ENCODE measurements around the gene GAS7. TPM values are rescaled to one million over a fixed set of nuclear protein-coding genes. Genes with fewer than 3 reads are reported as not detected.

GAS7 gene
- total and polyA plus RNA-seq, 9 of the 15 experiments (the other 6 are each of a cell fraction or from before 2014, with no cell fraction given) = 0.11 to 0.33 TPM; not detected in 7

- Histone ChIP-seq H3K4me1 (replicated peaks in 1 of 2; ENCODE audit: control insufficient read depth in 2 of 2, insufficient read depth in 2 of 2, low read length in 2 of 2) (no peaks in the 10 kb centered on the region), H4K20me1 (replicated peaks; ENCODE audit: control insufficient read depth, insufficient read depth, low read length) (no peaks in the 10 kb centered on the region), H3K9me3 (replicated peaks; ENCODE audit: control insufficient read depth, insufficient read depth, low read depth, low read length) (no peaks in the 10 kb centered on the region), H3K27me3 (ENCODE audit: control insufficient read depth in 2 of 2, insufficient read depth in 2 of 2, low read length in 2 of 2) (peaks cover 0 to 4% of the 10 kb centered on the region in 2 experiments; a peak in 1 of 5 replicates), H3K4me2 (ENCODE audit: insufficient read depth, low read length) (no peak overlapping the region), H3K4me3 (no peak overlapping the region), H3K9ac (ENCODE audit: insufficient read depth in 1 of 2, low read depth in 2 of 2, low read length in 2 of 2) (no peak overlapping the region), H2AFZ (ENCODE audit: low read depth, low read length) (no peak overlapping the region), H3K36me3 (ENCODE audit: control insufficient read depth, insufficient read depth, low read length) (no peaks in the 10 kb centered on the region), H3K79me2 (ENCODE audit: control insufficient read depth, insufficient read depth, low read length) (no peaks in the 10 kb centered on the region), H3K27ac (ENCODE audit: extremely low read depth, low read depth, low read length) (no peak overlapping the region), H3K9me1 (ENCODE audit: control insufficient read depth, insufficient read depth, low read length) (no peaks in the 10 kb centered on the region)
- no peak for DNase-seq (ENCODE audit: extremely low read depth in 1 of 4, low spot score in 3 of 4)
- ATAC-seq = no peak
- in situ Hi-C loops (cut with MboI) (no loop called here), intact Hi-C loops (cut with micrococcal nuclease) (no loop called here)
- POLR2A ChIA-PET = no interaction called here
- no peak for FAIRE-seq
- 3% methylated on average over 9 of the region's 9 CpGs for WGBS (ENCODE audit: insufficient coverage, low coverage, missing lambda C conversion rate)
- no TSS peak for BruUV-seq (replicated peaks)
- CTCF ChIA-PET (ENCODE audit: low intra/inter-chr PET ratio) = no interaction called here
- no peak for TF ChIP-seq BRD4 (IDR thresholded peaks at IDR 0.05)
- no peak for TF ChIP-seq SMAD1 (IDR thresholded peaks at IDR 0.05; ENCODE audit: low read depth, low read length, partially characterized antibody)
- no peak for TF ChIP-seq NFIC (IDR thresholded peaks at IDR 0.05)
- no peak for TF ChIP-seq FOSL1 (tag; conservative IDR thresholded peaks at IDR 0.05)
- TF ChIP-seq NKRF (IDR thresholded peaks at IDR 0.05; ENCODE audit: borderline replicate concordance) = no peak
- TF ChIP-seq HIVEP1 (CRISPR knock-in tag; IDR thresholded peaks at IDR 0.05) = no peak
- no peak for TF ChIP-seq SRSF7 (optimal IDR thresholded peaks at IDR 0.05; ENCODE audit: low read depth, low read length)
- TF ChIP-seq ZNF212 (CRISPR knock-in tag; IDR thresholded peaks at IDR 0.05) = no peak
- no peak for TF ChIP-seq AFF4 (CRISPR knock-in tag; IDR thresholded peaks at IDR 0.05)
- no peak for TF ChIP-seq ZNF232 (CRISPR knock-in tag; IDR thresholded peaks at IDR 0.05)
- TF ChIP-seq, protein P1, sequence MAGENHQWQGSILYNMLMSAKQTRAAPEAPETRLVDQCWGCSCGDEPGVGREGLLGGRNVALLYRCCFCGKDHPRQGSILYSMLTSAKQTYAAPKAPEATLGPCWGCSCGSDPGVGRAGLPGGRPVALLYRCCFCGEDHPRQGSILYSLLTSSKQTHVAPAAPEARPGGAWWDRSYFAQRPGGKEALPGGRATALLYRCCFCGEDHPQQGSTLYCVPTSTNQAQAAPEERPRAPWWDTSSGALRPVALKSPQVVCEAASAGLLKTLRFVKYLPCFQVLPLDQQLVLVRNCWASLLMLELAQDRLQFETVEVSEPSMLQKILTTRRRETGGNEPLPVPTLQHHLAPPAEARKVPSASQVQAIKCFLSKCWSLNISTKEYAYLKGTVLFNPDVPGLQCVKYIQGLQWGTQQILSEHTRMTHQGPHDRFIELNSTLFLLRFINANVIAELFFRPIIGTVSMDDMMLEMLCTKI (IDR thresholded peaks at IDR 0.05; ENCODE audit: partially characterized antibody) = no peak
- no peak for TF ChIP-seq PHB2 (IDR thresholded peaks at IDR 0.05; ENCODE audit: low read depth)
- TF ChIP-seq RFX1 (IDR thresholded peaks at IDR 0.05) = no peak
- no peak for TF ChIP-seq ZNF785 (CRISPR knock-in tag; IDR thresholded peaks at IDR 0.05)
- TF ChIP-seq RBM15 (IDR thresholded peaks at IDR 0.05; ENCODE audit: insufficient read depth, low read length) = no peak
- TF ChIP-seq SP2 (IDR thresholded peaks at IDR 0.05; ENCODE audit: extremely low read depth, low read depth, low read length, poor library complexity, severe bottlenecking) = no peak
- TF ChIP-seq TCF15 (CRISPR knock-in tag; IDR thresholded peaks at IDR 0.05) = no peak
Measured at GRCh38 chr17:9937901-9938300, 260.5 kb downstream of the GAS7 start.
